ENCODE data around the gene LAMA2. TPM values are rescaled to one million over a fixed set of nuclear protein-coding genes. Genes with fewer than 3 reads are reported as not detected.

LAMA2 gene
- total and polyA plus RNA-seq, 2 of the 8 experiments (the other 6 are each of a cell fraction or from before 2014, with no cell fraction given), result 1.3 to 3.8 TPM

- Histone ChIP-seq H2AFZ (ENCODE audit: low read length) (no peak overlapping the region), H3K56ac (replicated peaks; ENCODE audit: insufficient read length, low read depth, low read length) (no peak overlapping the region), H2BK20ac (ENCODE audit: low read length) (no peak overlapping the region), H2BK5ac (ENCODE audit: low read depth, low read length) (no peak overlapping the region), H4K20me1 (replicated peaks in 1 of 2; ENCODE audit: control insufficient read depth in 1 of 2, insufficient read depth in 2 of 2, low read length in 2 of 2) (no peaks in the 10 kb centered on the region), H3K9ac (replicated peaks in 1 of 4; ENCODE audit: extremely low read depth in 1 of 4, low read depth in 3 of 4, low read length in 3 of 4) (no peak overlapping the region), H4K5ac (ENCODE audit: insufficient read length, low read depth, low read length) (no peak overlapping the region), H3K4me3 (ENCODE audit: extremely low read depth in 1 of 4, insufficient read depth in 2 of 4, low read depth in 3 of 4, low read length in 4 of 4) (no peak overlapping the region), H4K8ac (ENCODE audit: extremely low read depth, insufficient read depth, low read length) (no peak overlapping the region), H3K23me2 (ENCODE audit: low read depth, low read length) (no peaks in the 10 kb centered on the region), H3K79me1 (ENCODE audit: low read depth, low read length) (no peaks in the 10 kb centered on the region), H2BK120ac (replicated peaks; ENCODE audit: low read depth, low read length) (no peak overlapping the region), H3K4me1 (replicated peaks in 1 of 4; ENCODE audit: control insufficient read depth in 3 of 4, insufficient read depth in 4 of 4, low read length in 3 of 4) (no peaks in the 10 kb centered on the region), H3K4me2 (ENCODE audit: insufficient read depth in 1 of 2, low read depth in 2 of 2, low read length in 2 of 2) (no peak overlapping the region), H4K91ac (replicated peaks; ENCODE audit: insufficient read length, low read length) (no peak overlapping the region), H3K4ac (replicated peaks; ENCODE audit: insufficient read length, low read depth, low read length) (no peak overlapping the region), H3K9me3 (ENCODE audit: insufficient read depth in 2 of 2, low read depth in 1 of 2, low read length in 1 of 2) (no peaks in the 10 kb centered on the region), H3K18ac (ENCODE audit: extremely low read depth, low read length) (no peak overlapping the region), H3K79me2 (ENCODE audit: control insufficient read depth in 1 of 2, insufficient read depth in 2 of 2, low read length in 2 of 2) (no peaks in the 10 kb centered on the region), H3K27me3 (replicated peaks in 1 of 4; ENCODE audit: control insufficient read depth in 3 of 4, extremely low read depth in 1 of 4, insufficient read depth in 3 of 4, low read length in 3 of 4) (no peaks in the 10 kb centered on the region), H2AK5ac (ENCODE audit: low read depth, low read length) (no peak overlapping the region), H2BK15ac (ENCODE audit: low read length) (no peak overlapping the region), H3K36me3 (ENCODE audit: control insufficient read depth in 2 of 4, insufficient read depth in 4 of 4, low read length in 3 of 4) (no peaks in the 10 kb centered on the region), H3K23ac (ENCODE audit: insufficient read length) (no peak overlapping the region), H3K14ac (ENCODE audit: insufficient read length) (no peak overlapping the region), H3K27ac (ENCODE audit: low read depth, low read length) (no peak overlapping the region), H2BK12ac (ENCODE audit: low read depth, low read length) (no peak overlapping the region)
- FAIRE-seq (no peak), DNase-seq (ENCODE audit: low read depth in 1 of 2, low spot score in 2 of 2) (no peak)
- WGBS, 2 experiments (ENCODE audit: extremely low coverage in 1 of 2, insufficient coverage in 1 of 2, insufficient read length in 1 of 2, insufficient replicate concordance in 2 of 2, low coverage in 1 of 2, low lambda C conversion rate in 2 of 2, missing lambda C conversion rate in 1 of 2), result 91% methylated on average over 1 of the region's 1 CpG; no CpG with 5 or more reads in 1 of the 2 experiments
- ChIA-PET CTCF (ENCODE audit: partially characterized antibody) (interaction anchor here (0.8 to 2.4 kb wide), 4 partner anchors 13 to 50 kb away, joined by 3 to 10 read pairs (median 4); no protein-coding TSS in a partner anchor), POLR2A (ENCODE audit: partially characterized antibody) (no interaction called here)
- TF ChIP-seq ATF2 (IDR thresholded peaks at IDR 0.05; ENCODE audit: low read length), result no peak
- TF ChIP-seq HDAC2 (IDR thresholded peaks at IDR 0.05; ENCODE audit: borderline replicate concordance in 1 of 2, low read depth in 2 of 2, low read length in 2 of 2), result no peak
- no peak for TF ChIP-seq ZNF274 (IDR thresholded peaks at IDR 0.05; ENCODE audit: borderline replicate concordance, extremely low read depth, low read length)
- no peak for TF ChIP-seq POLR2AphosphoS5 (IDR thresholded peaks at IDR 0.05; ENCODE audit: low read depth, low read length)
- no peak for TF ChIP-seq EZH2 (IDR thresholded peaks at IDR 0.05; ENCODE audit: low read depth, low read length, severe bottlenecking)
- no peak for TF ChIP-seq KDM5A (IDR thresholded peaks at IDR 0.05; ENCODE audit: low read length)
- no peak for TF ChIP-seq CTCF (IDR thresholded peaks at IDR 0.05; ENCODE audit: control extremely low read depth in 1 of 3, insufficient read depth in 1 of 3, low read depth in 1 of 3, low read length in 3 of 3)
- no peak for TF ChIP-seq CTBP2 (IDR thresholded peaks at IDR 0.05; ENCODE audit: borderline replicate concordance, insufficient read depth, insufficient read length, low read length)
- TF ChIP-seq GABPA (IDR thresholded peaks at IDR 0.05; ENCODE audit: borderline replicate concordance, insufficient read depth, low read length), result no peak
Observed at GRCh38 chr6:129551486-129551885, 668.5 kb downstream of the LAMA2 start.
